Panc1 (cell line): ENCODE data around the gene SLTM.

Experiments used
- CTCF ChIP-seq: fragments of 450-650 bp; IDR thresholded peaks from 2 replicates; pipeline ENCODE4 v1.5.1; 2017; ENCODE audit warnings: mild to moderate bottlenecking
- POLR2AphosphoS5 ChIP-seq: IDR thresholded peaks from 2 replicates; pipeline ENCODE4 v1.6.1; 2012; ENCODE audit warnings: mild to moderate bottlenecking, low read depth, low read length, moderate library complexity
- SIN3A ChIP-seq: IDR thresholded peaks from 2 replicates; pipeline ENCODE4 v1.6.1; 2012; ENCODE audit warnings: low read depth, mild to moderate bottlenecking, low read length, moderate library complexity, borderline replicate concordance; ENCODE audit not compliant: insufficient read depth

GRCh38 chr15:58981808-58982475, 48.5 kb upstream of the SLTM start:
- TF ChIP-seq CTCF (no peak), SIN3A (no peak), POLR2AphosphoS5 (no peak)
